Measurements from ENCODE around the gene PRKG2. TPM values are rescaled to one million over a fixed set of nuclear protein-coding genes. Genes with fewer than 3 reads are reported as not detected.
A peak's percentile ranks its signal among the peaks of the same experiment; 100 is the strongest.

The PRKG2 gene
- total RNA-seq, 1 donor from 2014 or later: 0.58 TPM

- DNase-seq (ENCODE audit: low spot score): no peak
These were observed 3.2 kb upstream of the PRKG2 start for GRCh38 chr4:81218206-81218605.

DNA sequence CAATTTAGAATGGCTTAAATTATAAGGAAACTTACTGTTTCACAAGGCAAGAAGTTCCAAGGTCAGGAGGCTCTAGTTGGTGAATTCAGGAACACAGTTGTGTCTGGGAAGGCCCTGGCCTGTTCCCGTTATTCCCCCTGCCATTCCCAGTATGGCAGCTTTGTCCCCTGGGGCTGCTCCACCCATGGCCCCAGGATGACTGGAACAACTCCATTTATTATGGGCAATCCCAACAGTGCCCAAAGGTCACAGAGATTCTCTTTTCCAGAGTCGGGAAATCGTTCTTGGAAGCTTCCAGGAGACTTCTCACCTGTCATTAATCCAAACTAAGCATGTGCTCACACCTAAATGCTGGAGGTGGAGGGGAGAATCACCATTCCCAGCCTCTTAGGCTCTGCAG lies 2.8 kb upstream of the PRKG2 start:
- DNase-seq (ENCODE audit: low spot score): no peak

- DNase-seq (ENCODE audit: low spot score): no peak
These were observed 909 bp upstream of the PRKG2 start for GRCh38 chr4:81215931-81216330.

DNA sequence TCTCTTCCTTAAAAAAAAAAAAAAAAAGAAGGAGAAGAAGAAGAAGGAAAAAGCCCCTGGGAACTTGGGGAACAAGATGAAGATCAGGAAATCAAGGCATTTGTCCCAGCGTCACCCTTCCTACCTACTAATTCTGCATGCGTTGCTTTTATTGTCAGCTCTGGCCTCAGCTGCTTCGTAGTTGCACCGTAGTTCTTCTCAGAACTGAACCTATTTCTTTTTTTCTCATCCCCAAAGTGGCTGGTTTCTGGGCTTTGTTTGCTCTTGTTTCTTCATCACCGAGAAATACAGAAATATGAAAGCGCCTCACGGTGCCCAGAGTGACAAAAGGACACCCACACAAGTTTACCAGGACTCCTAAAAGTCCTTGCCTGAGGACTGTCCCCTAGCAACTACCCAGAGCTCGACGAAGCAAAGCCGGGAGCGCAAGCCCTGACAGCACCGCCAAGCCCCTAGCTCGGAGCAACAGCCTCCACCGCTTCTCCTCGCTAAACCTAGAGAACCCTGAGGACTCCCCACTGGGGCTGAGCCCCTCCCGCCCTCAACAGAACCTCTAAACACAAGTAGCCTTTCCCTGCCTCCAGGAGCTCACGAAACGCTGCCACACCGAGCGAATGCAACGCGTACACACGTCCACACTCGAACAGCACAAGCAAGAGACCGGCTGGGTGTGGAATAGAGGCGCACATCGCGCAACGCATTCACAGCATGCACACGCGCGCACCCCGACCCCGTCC lies 710 bp downstream of the PRKG2 start:
- DNase-seq (ENCODE audit: low spot score): no peak

DNA sequence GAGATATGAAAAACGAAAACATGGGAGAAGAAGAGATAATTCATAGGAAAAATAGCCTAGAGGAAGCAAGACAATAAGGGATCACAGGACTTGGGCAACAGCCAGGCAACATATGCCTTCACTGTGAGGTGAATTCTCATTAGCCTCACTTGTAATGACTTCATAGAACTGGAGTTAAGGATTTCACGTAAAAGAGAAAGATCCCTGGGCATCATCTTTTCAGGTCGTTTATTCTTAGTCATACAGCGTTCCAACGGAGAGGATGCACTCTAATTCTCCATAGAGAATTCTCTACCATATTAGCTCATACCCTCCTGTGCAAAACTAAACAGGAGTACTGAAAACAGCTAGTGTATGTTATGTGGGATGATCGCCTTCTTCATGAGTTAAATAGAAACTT lies 1.4 kb downstream of the PRKG2 start:
- DNase-seq (ENCODE audit: low spot score): no peak

- DNase-seq (ENCODE audit: low spot score): no peak
These were observed 3.1 kb downstream of the PRKG2 start for GRCh38 chr4:81211956-81212355.

- DNase-seq (ENCODE audit: low spot score): no peak
These were observed 7.2 kb downstream of the PRKG2 start for GRCh38 chr4:81207828-81208227.

GRCh38 chr4:81205302-81205701 lies 9.7 kb downstream of the PRKG2 start:
- no peak for DNase-seq (ENCODE audit: low spot score)

DNA sequence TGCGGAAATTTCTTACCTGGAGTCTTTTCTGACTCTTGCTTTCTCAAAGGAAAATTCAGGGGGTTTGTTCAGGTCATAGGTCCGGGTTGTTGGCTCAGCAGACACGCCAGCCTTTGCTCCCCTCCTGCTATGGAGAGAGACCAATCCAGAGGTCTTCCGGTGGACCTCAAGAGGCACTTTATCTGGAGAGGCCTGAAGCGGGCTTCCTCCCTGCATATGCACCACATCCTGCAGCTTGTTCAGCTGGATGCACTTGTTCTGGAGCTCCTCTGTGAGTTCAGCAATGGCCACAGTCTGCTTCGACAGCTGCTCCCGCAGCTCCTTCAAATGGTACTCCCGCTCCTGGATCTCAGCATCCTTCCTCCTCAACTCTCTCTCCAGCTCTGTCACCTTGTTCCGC lies 10.5 kb downstream of the PRKG2 start:
- no peak for DNase-seq (ENCODE audit: low spot score)

GRCh38 chr4:81199831-81200230 lies 15.2 kb downstream of the PRKG2 start:
- no peak for DNase-seq (ENCODE audit: low spot score)

- no peak for DNase-seq (ENCODE audit: low spot score)
These were observed 16.4 kb downstream of the PRKG2 start for GRCh38 chr4:81198609-81199008.

GRCh38 chr4:81197864-81198524 lies 17.0 kb downstream of the PRKG2 start:
- DNase-seq (ENCODE audit: low spot score): no peak

GRCh38 chr4:81196126-81196650 lies 18.8 kb downstream of the PRKG2 start:
- DNase-seq (ENCODE audit: low spot score): no peak

- no peak for DNase-seq (ENCODE audit: low spot score)
These were observed 19.5 kb downstream of the PRKG2 start for GRCh38 chr4:81195475-81195874.

DNA sequence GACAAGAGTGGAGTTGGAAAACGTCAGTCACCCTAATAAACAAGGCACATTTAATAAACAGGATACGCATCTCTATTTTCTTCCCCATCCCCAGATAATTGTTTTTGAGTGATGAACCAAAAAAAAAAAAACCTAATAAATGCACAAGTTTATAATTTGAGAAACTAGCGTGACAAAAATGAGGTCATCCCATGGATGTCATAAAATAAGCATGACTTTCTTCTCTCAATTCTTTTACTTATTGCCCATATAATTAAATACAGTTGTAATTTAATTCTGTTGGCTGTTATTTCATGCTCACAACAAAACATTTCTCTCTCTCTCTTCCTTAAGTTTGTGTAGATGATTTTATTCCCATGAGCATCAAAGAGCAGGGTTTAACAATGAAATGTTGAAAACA lies 20.7 kb downstream of the PRKG2 start:
- DNase-seq (ENCODE audit: low spot score): no peak

- DNase-seq (ENCODE audit: low spot score): no peak
These were observed 34.1 kb downstream of the PRKG2 start for GRCh38 chr4:81180916-81181315.

DNA sequence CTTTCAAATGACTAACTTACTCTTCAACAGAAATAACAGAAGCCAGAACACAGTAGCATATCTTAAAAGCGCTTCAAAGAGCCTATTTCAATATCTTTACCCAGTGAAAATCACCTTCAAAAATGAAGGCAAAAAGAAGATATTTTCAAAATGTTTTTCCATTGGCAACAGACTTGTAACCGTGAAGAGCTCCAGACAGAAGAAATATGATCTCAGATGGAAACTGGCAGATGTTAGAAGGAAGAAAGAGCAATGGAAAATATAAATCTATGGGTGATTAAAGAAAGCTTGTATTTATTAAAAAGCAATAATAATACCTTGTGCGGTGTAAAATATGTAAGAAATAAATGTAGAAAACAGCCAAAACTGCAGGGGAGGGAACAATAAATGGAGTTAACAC lies 35.7 kb downstream of the PRKG2 start:
- no peak for DNase-seq (ENCODE audit: low spot score)

DNA sequence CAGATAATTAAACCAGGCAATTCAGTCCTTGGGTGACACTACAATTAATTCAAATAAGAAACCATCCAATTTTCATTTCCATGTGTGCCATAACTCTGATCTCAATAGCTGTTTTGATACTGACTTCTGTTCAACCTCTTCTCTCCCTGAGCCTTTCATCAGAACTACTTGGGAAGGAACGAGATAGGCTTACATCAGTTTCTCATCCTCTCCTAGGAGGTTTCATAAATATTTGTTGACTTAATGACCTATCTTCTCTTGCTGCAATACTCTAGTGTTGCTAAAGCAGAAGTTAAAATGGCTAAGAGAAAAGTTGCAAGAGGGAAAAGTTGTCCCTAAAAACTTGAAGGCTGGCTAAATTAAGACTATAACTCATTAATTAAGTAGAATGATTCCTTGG lies 41.8 kb downstream of the PRKG2 start:
- DNase-seq (ENCODE audit: low spot score): no peak

- DNase-seq (ENCODE audit: low spot score): no peak
These were observed 48.4 kb downstream of the PRKG2 start for GRCh38 chr4:81166458-81167160.

DNA sequence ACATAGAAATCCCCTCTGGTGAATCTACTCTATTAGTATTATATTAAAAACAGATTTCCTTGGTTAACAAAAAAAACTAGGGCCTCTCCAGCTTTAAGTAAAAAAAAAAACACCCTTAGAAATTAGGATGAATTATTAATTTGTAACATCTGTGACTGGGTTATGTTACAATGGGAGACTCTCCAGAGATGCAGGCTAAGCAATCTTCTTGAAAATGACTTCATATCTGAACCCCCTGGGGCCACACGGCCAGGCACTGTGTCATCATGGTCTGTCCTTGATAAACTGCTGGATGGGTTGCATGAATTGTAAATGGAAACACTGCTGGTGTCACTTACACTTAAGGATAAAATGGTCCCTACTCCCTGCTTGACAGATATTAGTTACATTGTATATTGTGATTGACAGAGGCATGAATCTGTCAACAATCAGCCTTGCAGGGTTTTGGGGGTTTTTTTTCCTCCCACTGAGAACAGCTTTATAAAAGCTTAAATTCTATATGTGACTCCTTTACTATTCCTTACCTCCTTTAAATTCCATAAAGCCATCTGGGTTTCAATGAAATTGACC lies 49.1 kb downstream of the PRKG2 start:
- DNase-seq (ENCODE audit: low spot score): no peak

DNA sequence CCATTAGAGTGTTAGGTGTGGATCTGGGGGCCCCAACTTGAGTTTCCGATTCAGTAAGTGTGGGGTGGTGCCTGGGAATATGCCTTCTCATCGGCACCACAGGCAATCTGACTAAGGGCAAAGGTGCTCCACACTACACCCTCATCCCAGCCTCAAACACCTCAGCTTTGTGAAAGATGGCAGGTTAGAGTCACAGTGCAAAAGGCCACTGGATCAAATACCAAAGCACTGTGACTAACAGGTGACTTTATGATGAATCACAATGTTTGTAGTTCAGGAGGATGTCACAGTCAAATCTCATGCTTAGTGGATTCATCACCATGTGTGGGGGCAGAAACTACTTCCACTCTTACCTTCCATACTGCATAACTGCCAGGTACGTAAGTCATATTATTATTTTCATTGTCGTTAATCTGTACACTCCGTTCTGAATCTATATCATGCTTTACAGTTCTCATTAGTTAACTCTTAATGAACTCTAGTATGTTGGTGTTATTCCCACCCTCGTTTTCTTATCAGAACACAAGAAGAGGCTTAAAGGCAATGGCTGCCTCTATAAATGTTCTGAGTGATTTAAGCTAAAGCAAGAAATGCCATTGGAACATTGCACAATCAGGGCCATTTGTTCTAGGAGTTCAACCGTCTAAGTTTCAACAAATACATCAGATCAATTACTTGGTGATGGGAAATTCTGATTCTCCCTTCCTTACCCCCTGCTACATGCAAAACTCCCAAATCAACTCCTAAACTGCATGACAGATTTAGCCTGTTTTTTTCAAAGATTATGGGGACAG lies 50.2 kb downstream of the PRKG2 start:
- DNase-seq (ENCODE audit: low spot score): peak; percentile 27

DNA sequence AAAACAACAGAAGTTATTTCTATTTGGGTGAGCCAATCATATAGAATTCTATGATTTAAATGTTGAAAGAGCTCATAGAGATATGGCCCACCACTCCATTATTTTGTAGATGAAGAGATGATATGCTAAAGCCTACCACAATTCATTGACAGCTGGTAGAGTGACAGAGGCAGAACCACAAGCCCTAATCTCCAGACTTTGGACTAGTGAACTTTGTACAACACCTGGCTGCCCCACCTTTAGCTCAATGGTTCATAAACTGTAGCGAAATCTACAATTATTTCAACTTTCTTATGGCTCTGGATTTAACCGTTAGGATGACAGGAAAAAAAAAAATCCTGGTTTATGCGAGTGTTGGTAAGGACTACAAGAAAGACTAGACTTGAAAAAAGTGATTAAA lies 50.9 kb downstream of the PRKG2 start:
- peak; percentile 19 for DNase-seq (ENCODE audit: low spot score)

All from mucosa of gallbladder (tissue), 1 donor.